Mucosa of descending colon (tissue), 3 donors: ENCODE data around the gene CRTAC1. TPM values are rescaled to one million over a fixed set of nuclear protein-coding genes. Genes with fewer than 3 reads are reported as not detected.

ENCODE experiments used
- ATAC-seq: fragments of 200-7000 bp; cut with Tn5 transposase; one replicate; pipeline ENCODE4 v1.9.1; 2020; ENCODE audit warnings: mild to moderate bottlenecking, moderate library complexity
- DNase-seq, 3 donors: peaks; one replicate each; pipeline ENCODE4 v3.0.0-alpha.2; 2020
- H3K36me3 ChIP-seq: fragments of 200-600 bp; one replicate; pipeline ENCODE4 v1.8.0; 2021; ENCODE audit warnings: low read depth, mild to moderate bottlenecking
- H3K4me1 ChIP-seq: fragments of 200-600 bp; one replicate; pipeline ENCODE4 v1.8.0; 2021; ENCODE audit warnings: low read depth, mild to moderate bottlenecking
- H3K4me3 ChIP-seq: fragments of 200-600 bp; one replicate; pipeline ENCODE4 v1.8.0; 2021; ENCODE audit warnings: mild to moderate bottlenecking
- H3K9me3 ChIP-seq: fragments of 200-600 bp; one replicate; pipeline ENCODE4 v1.8.0; 2021; ENCODE audit warnings: mild to moderate bottlenecking
- CTCF ChIP-seq: fragments of 200-600 bp; IDR thresholded peaks from one replicate; pipeline ENCODE4 v1.8.0; 2022; ENCODE audit warnings: antibody characterized with exemption, mild to moderate bottlenecking
- intact Hi-C, 2 donors: fragments of 100-400 bp; cut with DNase I in 1 of 2; cut with micrococcal nuclease in 1 of 2; formaldehyde crosslinking; loops; one replicate each; pipeline versions ENCODE4 v1.11.0 to v1.11.1; 2022; cut with DNase I, micrococcal nuclease
- total RNA-seq, 3 donors: library from RNA; stranded (reverse); fragmentation: NEBNext Ultra II Directional in 2 of 3; extraction: Animal tissue kit (Norgen Biotek cat#: 25700) in 2 of 3; gene quantifications; one replicate each; pipeline versions ENCODE4 v1.2.1 to v1.2.4, GENCODE V29; 2021 to 2023
- donor health status: DM: no; HTN: no; CAD: no; lungs with moderate emphysema.
- donor health status: DM: no; HTN: no; CAD: no.
- donor health status: DM: no; HTN: yes; CAD: no.

CRTAC1 gene
- total RNA-seq, 3 donors from 2014 or later = 0.17 to 8.8 (median 1.0) TPM

DNA sequence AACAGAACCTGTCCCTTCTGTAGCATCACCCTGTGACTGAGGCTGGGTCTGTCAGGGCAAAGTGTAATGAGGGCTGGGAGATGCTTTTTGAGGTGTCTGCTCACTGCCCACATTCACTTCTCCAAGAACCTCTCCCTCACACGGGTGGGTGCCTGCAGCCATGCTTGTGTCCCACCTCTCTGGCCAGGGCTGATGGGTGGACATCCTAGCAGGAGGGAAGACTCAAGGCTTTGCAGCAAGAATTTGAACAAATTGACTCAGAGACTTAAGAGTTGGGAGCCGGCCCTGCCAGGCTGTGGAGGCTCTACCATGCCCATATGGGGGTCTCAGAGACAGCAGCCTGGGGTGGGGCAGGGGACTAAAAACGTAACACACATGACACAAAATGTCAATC, 147.3 kb downstream of the CRTAC1 start:
- DNase-seq (no peak), ATAC-seq (no peak)
- Histone ChIP-seq H3K36me3 (no peaks in the 10 kb centered on the region), H3K4me1 (no peaks in the 10 kb centered on the region), H3K4me3 (no peak overlapping the region), H3K9me3 (no peaks in the 10 kb centered on the region)
- no peak for TF ChIP-seq CTCF
- intact Hi-C loops = no loop called here

- TF ChIP-seq CTCF = no peak
- Histone ChIP-seq H3K9me3 (no peaks in the 10 kb centered on the region), H3K4me3 (no peak overlapping the region), H3K36me3 (no peaks in the 10 kb centered on the region), H3K4me1 (no peaks in the 10 kb centered on the region)
- ATAC-seq = peak; percentile 41
- no peak for DNase-seq
- intact Hi-C loops = no loop called here
Measured at GRCh38 chr10:97882142-97883091, 148.0 kb downstream of the CRTAC1 start.

DNA sequence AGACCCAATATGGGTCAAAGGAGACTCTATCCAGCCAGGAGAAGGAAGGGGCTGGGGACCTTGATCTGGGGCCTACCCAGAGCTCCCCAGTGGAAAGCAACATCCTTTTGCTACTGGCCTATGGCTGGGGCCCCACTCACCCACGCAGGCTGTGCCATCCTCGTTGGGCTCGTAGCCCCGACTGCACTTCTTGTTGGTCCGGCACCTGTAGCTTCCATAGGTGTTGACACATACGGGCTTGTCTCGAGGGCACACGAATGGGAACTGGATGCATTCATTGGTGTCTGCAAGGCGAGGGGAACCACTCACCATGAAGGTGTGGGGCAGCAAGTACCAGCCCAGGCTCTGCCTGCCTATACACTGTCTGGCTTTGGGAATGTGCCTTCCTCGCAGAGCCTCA, 150.3 kb downstream of the CRTAC1 start:
- Histone ChIP-seq H3K4me1 (no peaks in the 10 kb centered on the region), H3K4me3 (no peak overlapping the region), H3K36me3 (no peaks in the 10 kb centered on the region), H3K9me3 (no peaks in the 10 kb centered on the region)
- DNase-seq = no peak
- intact Hi-C loops = no loop called here
- no peak for TF ChIP-seq CTCF
- no peak for ATAC-seq

DNA sequence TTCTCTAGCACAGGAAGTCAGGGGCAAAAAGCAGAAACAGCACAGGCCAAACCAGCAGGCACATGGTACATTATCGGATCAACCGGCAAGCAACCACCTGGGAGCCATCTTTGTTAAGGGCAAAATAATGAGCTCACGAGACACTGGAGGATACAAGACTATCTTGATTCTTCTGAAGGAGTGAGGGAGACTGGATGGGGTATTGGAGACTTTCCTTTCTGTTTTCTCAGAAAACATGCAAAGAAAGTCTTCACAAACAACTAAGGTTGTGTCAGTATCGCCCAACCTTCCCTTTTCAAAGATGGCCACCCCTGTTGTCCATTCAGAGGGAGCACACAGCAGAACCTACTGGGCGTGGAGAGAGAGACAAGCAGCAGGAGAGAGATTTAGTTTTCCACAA, 151.2 kb downstream of the CRTAC1 start:
- no peak for TF ChIP-seq CTCF
- intact Hi-C loops = no loop called here
- H3K36me3 ChIP-seq = no peaks in the 10 kb centered on the region
- no peaks in the 10 kb centered on the region for H3K9me3 ChIP-seq
- H3K4me3 ChIP-seq = no peak overlapping the region
- DNase-seq = no peak
- ATAC-seq = no peak
- H3K4me1 ChIP-seq = no peaks in the 10 kb centered on the region

GRCh38 chr10:97876402-97876801, 154.0 kb downstream of the CRTAC1 start:
- ATAC-seq = no peak
- H3K9me3 ChIP-seq = no peaks in the 10 kb centered on the region
- no peaks in the 10 kb centered on the region for H3K36me3 ChIP-seq
- no peak for DNase-seq
- intact Hi-C loops = no loop called here
- TF ChIP-seq CTCF = no peak
- H3K4me1 ChIP-seq = no peaks in the 10 kb centered on the region
- no peak overlapping the region for H3K4me3 ChIP-seq
